Erythroblast (primary cell): ENCODE data around the gene METAP2.

Source experiments
- GATA1 ChIP-seq: IDR thresholded peaks from 2 replicates; pipeline ENCODE4 v1.6.1; 2011; ENCODE audit warnings: low read depth, mild to moderate bottlenecking, control low read depth, low read length, moderate library complexity
- POLR2A ChIP-seq: IDR thresholded peaks from 2 replicates; pipeline ENCODE4 v1.6.1; 2011; ENCODE audit warnings: mild to moderate bottlenecking, low read length

GRCh38 chr12:95517246-95517645 is 43.3 kb downstream of the METAP2 start:
- no peak for TF ChIP-seq POLR2A
- no peak for TF ChIP-seq GATA1
